IMR-90 (cell line): ENCODE data around the gene SMAP1. TPM values are rescaled to one million over a fixed set of nuclear protein-coding genes. Genes with fewer than 3 reads are reported as not detected.
A peak's percentile ranks its signal among the peaks of the same experiment; 100 is the strongest.

Experiments used
- ATAC-seq: fragments of 200-7000 bp; cut with Tn5 transposase; 2 replicates; pipeline ENCODE4 v1.9.1; 2020; ENCODE audit warnings: low read depth, mild to moderate bottlenecking, moderate library complexity
- BruUV-seq: library from RNA; stranded (reverse); fragments of 400-500 nt; replicated peaks from 2 replicates; lab custom pipeline; 2021; lab: Mats Ljungman, UMichigan
- CTCF ChIA-PET: fragments of 300-600 bp; formaldehyde crosslinking; extraction: SDS; loops from one replicate; lab custom pipeline; 2021; ENCODE audit warnings: antibody characterized with exemption; lab: Yijun Ruan, JAX
- POLR2A ChIA-PET: fragments of 300-600 bp; sonication (Branson Sonifier 250); formaldehyde crosslinking; loops from one replicate; lab custom pipeline; 2022; ENCODE audit warnings: antibody characterized with exemption; ENCODE audit not compliant: unreplicated experiment; lab: Charles Lee
- DNase-seq: peaks from one replicate; pipeline ENCODE4 v3.0.0; 2013
- H2AFZ ChIP-seq: replicated peaks from 2 replicates; pipeline ENCODE3; 2013; ENCODE audit warnings: low read length, mild to moderate bottlenecking; ENCODE audit not compliant: poor library complexity
- H2AK5ac ChIP-seq: 2 replicates; pipeline ENCODE4 v1.6.1; 2013; ENCODE audit warnings: low read depth, low read length, inconsistent platforms
- H2AK9ac ChIP-seq: replicated peaks from 2 replicates; pipeline ENCODE3; 2013; ENCODE audit warnings: mild to moderate bottlenecking, low read depth, low read length, moderate library complexity; ENCODE audit not compliant: poor library complexity
- H2BK120ac ChIP-seq: 2 replicates; pipeline ENCODE4 v1.6.1; 2013; ENCODE audit warnings: low read depth, low read length, inconsistent platforms
- H2BK15ac ChIP-seq: 3 replicates; pipeline ENCODE4 v1.6.1; 2013; ENCODE audit warnings: low read depth, low read length, inconsistent platforms
- H2BK20ac ChIP-seq: 2 replicates; pipeline ENCODE4 v1.6.1; 2013; ENCODE audit warnings: low read depth, mild to moderate bottlenecking, inconsistent platforms, low read length, moderate library complexity
- H2BK5ac ChIP-seq: 2 replicates; pipeline ENCODE4 v1.6.1; 2013; ENCODE audit warnings: mild to moderate bottlenecking, low read depth, low read length, inconsistent platforms; ENCODE audit not compliant: poor library complexity, severe bottlenecking
- H3K14ac ChIP-seq: replicated peaks from 2 replicates; pipeline ENCODE4 v1.6.1; 2013; ENCODE audit warnings: low read depth, low read length, inconsistent platforms
- H3K18ac ChIP-seq: 2 replicates; pipeline ENCODE4 v1.6.1; 2013; ENCODE audit warnings: low read depth, low read length, control low read depth
- H3K23ac ChIP-seq: 2 replicates; pipeline ENCODE4 v1.6.1; 2013; ENCODE audit warnings: low read depth, low read length, inconsistent platforms
- H3K27ac ChIP-seq: 2 replicates; pipeline ENCODE4 v1.5.1; 2013; ENCODE audit warnings: mild to moderate bottlenecking, control low read depth, low read length; ENCODE audit not compliant: insufficient read depth
- H3K27me3 ChIP-seq: 2 replicates; pipeline ENCODE4 v1.6.1; 2013; ENCODE audit warnings: low read length; ENCODE audit not compliant: control insufficient read depth, insufficient read depth
- H3K36me3 ChIP-seq: 2 replicates; pipeline ENCODE4 v1.6.1; 2013; ENCODE audit warnings: low read length, mixed read lengths; ENCODE audit not compliant: control insufficient read depth, insufficient read depth
- H3K4ac ChIP-seq: 2 replicates; pipeline ENCODE4 v1.6.1; 2013; ENCODE audit warnings: low read depth, low read length, inconsistent platforms
- H3K4me1 ChIP-seq: 2 replicates; pipeline ENCODE4 v1.6.1; 2013; ENCODE audit warnings: low read length, mixed read lengths; ENCODE audit not compliant: control insufficient read depth, insufficient read depth
- H3K4me2 ChIP-seq: 2 replicates; pipeline ENCODE4 v1.6.1; 2013; ENCODE audit warnings: low read depth, mild to moderate bottlenecking, control low read depth, low read length, moderate library complexity
- H3K4me3 ChIP-seq: 2 replicates; pipeline ENCODE4 v1.5.1; 2013; ENCODE audit warnings: low read depth, mild to moderate bottlenecking, control low read depth, low read length, moderate library complexity; ENCODE audit not compliant: insufficient read depth
- H3K56ac ChIP-seq: 2 replicates; pipeline ENCODE4 v1.6.1; 2013; ENCODE audit warnings: low read length, inconsistent platforms; ENCODE audit not compliant: insufficient read depth; ENCODE audit errors: extremely low read depth
- H3K79me1 ChIP-seq, 2 experiments: 2 replicates each; pipeline ENCODE4 v1.6.1; 2013; ENCODE audit warnings: low read length in 2 of 2, inconsistent platforms in 1 of 2, low read depth in 1 of 2
- H3K9ac ChIP-seq: 2 replicates; pipeline ENCODE4 v1.6.1; 2013; ENCODE audit warnings: low read depth, low read length, control low read depth
- H3K9me1 ChIP-seq: 2 replicates; pipeline ENCODE4 v1.6.1; 2013; ENCODE audit warnings: low read length, inconsistent platforms; ENCODE audit not compliant: insufficient read depth
- H3K9me3 ChIP-seq: 2 replicates; pipeline ENCODE4 v1.6.1; 2013; ENCODE audit warnings: low read length; ENCODE audit not compliant: control insufficient read depth, insufficient read depth
- H4K20me1 ChIP-seq: 2 replicates; pipeline ENCODE4 v1.6.1; 2013; ENCODE audit warnings: low read length, inconsistent platforms; ENCODE audit not compliant: insufficient read depth
- H4K5ac ChIP-seq: 2 replicates; pipeline ENCODE4 v1.6.1; 2013; ENCODE audit warnings: mild to moderate bottlenecking, low read depth, low read length, control low read depth
- H4K8ac ChIP-seq, 2 experiments: 2 replicates each; pipeline ENCODE4 v1.6.1; 2013; ENCODE audit warnings: low read depth in 2 of 2, low read length in 2 of 2, control low read depth in 1 of 2, inconsistent platforms in 1 of 2
- H4K91ac ChIP-seq: 2 replicates; pipeline ENCODE4 v1.6.1; 2013; ENCODE audit warnings: low read depth, low read length, inconsistent platforms; ENCODE audit not compliant: insufficient read depth
- BHLHE40 ChIP-seq: fragments of 150-350 bp; IDR thresholded peaks from 2 replicates; pipeline ENCODE4 v1.6.1; 2016; ENCODE audit warnings: mild to moderate bottlenecking, low read depth, low read length
- CEBPB ChIP-seq: IDR thresholded peaks from 2 replicates; pipeline ENCODE4 v1.6.1; 2012; ENCODE audit warnings: low read depth, low read length, improper control_type of control experiment
- CHD1 ChIP-seq: IDR thresholded peaks from 2 replicates; pipeline ENCODE4 v1.6.1; 2012; ENCODE audit warnings: low read depth, low read length, improper control_type of control experiment
- FOS ChIP-seq: fragments of 150-350 bp; IDR thresholded peaks from 2 replicates; pipeline ENCODE4 v1.6.1; 2016; ENCODE audit warnings: low read depth, low read length
- MAFK ChIP-seq: IDR thresholded peaks from 2 replicates; pipeline ENCODE4 v1.6.1; 2012; ENCODE audit warnings: low read depth, low read length, improper control_type of control experiment
- MAZ ChIP-seq: IDR thresholded peaks from 2 replicates; pipeline ENCODE4 v1.6.1; 2012; ENCODE audit warnings: low read depth, mild to moderate bottlenecking, low read length, improper control_type of control experiment, moderate library complexity, borderline replicate concordance
- MXI1 ChIP-seq: IDR thresholded peaks from 2 replicates; pipeline ENCODE4 v1.6.1; 2012; ENCODE audit warnings: low read depth, mild to moderate bottlenecking, low read length, moderate library complexity, borderline replicate concordance
- NFE2L2 ChIP-seq: fragments of 150-350 bp; IDR thresholded peaks from 2 replicates; pipeline ENCODE4 v1.6.1; 2016; ENCODE audit warnings: low read depth, mild to moderate bottlenecking, low read length
- POLR2A ChIP-seq: IDR thresholded peaks from 2 replicates; pipeline ENCODE4 v1.6.1; 2012; ENCODE audit warnings: mild to moderate bottlenecking, low read depth, low read length
- RAD21 ChIP-seq: IDR thresholded peaks from 2 replicates; pipeline ENCODE4 v1.6.1; 2012; ENCODE audit warnings: low read length, improper control_type of control experiment
- RCOR1 ChIP-seq: IDR thresholded peaks from 2 replicates; pipeline ENCODE4 v1.6.1; 2012; ENCODE audit warnings: mild to moderate bottlenecking, low read length, improper control_type of control experiment; ENCODE audit not compliant: insufficient replicate concordance
- RFX5 ChIP-seq: IDR thresholded peaks from 2 replicates; pipeline ENCODE4 v1.8.0; 2012; ENCODE audit warnings: low read depth, mild to moderate bottlenecking, low read length, moderate library complexity
- SMC3 ChIP-seq: fragments of 150-350 bp; IDR thresholded peaks from 2 replicates; pipeline ENCODE4 v1.6.1; 2016; ENCODE audit warnings: low read depth, mild to moderate bottlenecking, antibody characterized with exemption, low read length, moderate library complexity
- WGBS, 2 experiments: methylation state at CpG; one replicate each; pipeline versions ENCODE4 v1.1.5 to v1.1.7; 2013; ENCODE audit warnings: missing lambda C conversion rate in 2 of 2; ENCODE audit not compliant: insufficient read length in 1 of 2; ENCODE audit errors: extremely low coverage in 2 of 2; 5-methylcytosine and 5-hydroxymethylcytosine counted together
- dilution Hi-C: fragments of 300-500 bp; cut with HindIII; formaldehyde crosslinking; loops from one replicate; pipeline ENCODE4 v1.14.3; 2018; ENCODE audit warnings: low sequenced_read_pairs; ENCODE audit not compliant: unreplicated experiment
- in situ Hi-C: fragments of 300-500 bp; cut with MboI; formaldehyde crosslinking; loops from 3 replicates; pipeline ENCODE4 v1.14.3; 2019; ENCODE audit warnings: low sequenced_read_pairs, inconsistent platforms, mixed read lengths
- intact Hi-C: fragments of 100-400 bp; cut with micrococcal nuclease; formaldehyde crosslinking; loops from 2 replicates; pipeline ENCODE4 v1.10.0; 2022
- polyA plus RNA-seq, 3 experiments: library from polyadenylated mRNA; depleted of rRNA; stranded (reverse); fragments of >200 nt; gene quantifications; 2 replicates each; pipeline ENCODE4 v1.2.3, GENCODE V29; 2012; ENCODE audit warnings: low replicate concordance in 1 of 3
- total RNA-seq: library from RNA; depleted of rRNA; stranded (reverse); fragments of >200 nt; gene quantifications from 2 replicates; pipeline ENCODE4 v1.2.3, GENCODE V29; 2012
- TF ChIP-seq, protein P1 (sequence below): fragments of 150-350 bp; IDR thresholded peaks from 2 replicates; pipeline ENCODE4 v1.6.1; 2016; ENCODE audit warnings: low read depth, mild to moderate bottlenecking, low read length, moderate library complexity, borderline replicate concordance
- TF ChIP-seq, protein P2 (sequence below): fragments of 150-350 bp; IDR thresholded peaks from 2 replicates; pipeline ENCODE4 v1.6.1; 2017; ENCODE audit warnings: mild to moderate bottlenecking, antibody characterized with exemption, low read length, low read depth
- TF ChIP-seq, protein P3 (sequence below): conservative IDR thresholded peaks from 2 replicates; pipeline ENCODE4 v1.5.1; 2012; ENCODE audit warnings: mild to moderate bottlenecking, low read depth, low read length, improper control_type of control experiment

Gene SMAP1
- total and polyA plus RNA-seq, 2 of the 4 experiments (the other 2 are of a cell fraction), result 14.8 to 16.7 TPM

DNA sequence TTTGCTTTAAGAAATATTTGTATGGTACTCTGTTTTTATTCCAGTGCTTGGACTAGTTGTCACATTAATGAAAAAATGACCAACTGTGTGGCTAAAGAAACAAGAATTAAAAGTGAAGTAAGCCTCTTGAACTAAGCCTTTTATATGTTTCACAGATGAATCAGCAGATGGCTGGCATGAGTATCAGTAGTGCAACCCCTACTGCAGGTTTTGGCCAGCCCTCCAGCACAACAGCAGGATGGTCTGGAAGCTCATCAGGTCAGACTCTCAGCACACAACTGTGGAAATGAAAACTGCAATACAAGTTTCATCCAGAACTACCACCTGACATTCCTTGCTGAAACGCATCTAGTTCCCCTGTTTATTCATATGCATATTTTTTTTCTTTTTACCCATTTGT is 192.4 kb downstream of the SMAP1 start:
- in situ Hi-C loops (no loop called here), dilution Hi-C loops (no loop called here), intact Hi-C loops (no loop called here)
- Histone ChIP-seq H2BK20ac (no peak overlapping the region), H3K56ac (no peak overlapping the region), H4K8ac (no peak overlapping the region), H3K27ac (no peak overlapping the region), H3K27me3 (no peaks in the 10 kb centered on the region), H2AK9ac (no peak overlapping the region), H3K4me1 (no peaks in the 10 kb centered on the region), H3K36me3 (no peaks in the 10 kb centered on the region), H3K18ac (no peak overlapping the region), H3K4me2 (no peak overlapping the region), H2BK5ac (no peak overlapping the region), H4K20me1 (no peaks in the 10 kb centered on the region), H2AFZ (no peak overlapping the region), H3K79me1 (no peaks in the 10 kb centered on the region), H3K23ac (no peak overlapping the region), H3K4me3 (no peak overlapping the region), H3K14ac (no peak overlapping the region), H3K9ac (no peak overlapping the region), H4K5ac (no peak overlapping the region), H3K4ac (no peak overlapping the region), H3K9me1 (no peaks in the 10 kb centered on the region), H2BK120ac (no peak overlapping the region), H3K9me3 (no peaks in the 10 kb centered on the region), H2AK5ac (no peak overlapping the region), H4K91ac (no peak overlapping the region), H2BK15ac (no peak overlapping the region)
- DNase-seq (peak; percentile 44), ATAC-seq (peak; percentile 54; the same call in 1 of the 2 replicates)
- WGBS, 2 experiments, result no CpG with 5 or more reads among the region's 1 CpG
- ChIA-PET POLR2A (no interaction called here), CTCF (no interaction called here)
- no TSS peak for BruUV-seq
- no peak for TF ChIP-seq CEBPB
- TF ChIP-seq MAZ, result no peak
- TF ChIP-seq, protein P1, sequence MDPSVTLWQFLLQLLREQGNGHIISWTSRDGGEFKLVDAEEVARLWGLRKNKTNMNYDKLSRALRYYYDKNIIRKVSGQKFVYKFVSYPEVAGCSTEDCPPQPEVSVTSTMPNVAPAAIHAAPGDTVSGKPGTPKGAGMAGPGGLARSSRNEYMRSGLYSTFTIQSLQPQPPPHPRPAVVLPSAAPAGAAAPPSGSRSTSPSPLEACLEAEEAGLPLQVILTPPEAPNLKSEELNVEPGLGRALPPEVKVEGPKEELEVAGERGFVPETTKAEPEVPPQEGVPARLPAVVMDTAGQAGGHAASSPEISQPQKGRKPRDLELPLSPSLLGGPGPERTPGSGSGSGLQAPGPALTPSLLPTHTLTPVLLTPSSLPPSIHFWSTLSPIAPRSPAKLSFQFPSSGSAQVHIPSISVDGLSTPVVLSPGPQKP, result no peak
- no peak for TF ChIP-seq SMC3
- TF ChIP-seq CHD1, result no peak
- TF ChIP-seq POLR2A, result no peak
- TF ChIP-seq, protein P2, sequence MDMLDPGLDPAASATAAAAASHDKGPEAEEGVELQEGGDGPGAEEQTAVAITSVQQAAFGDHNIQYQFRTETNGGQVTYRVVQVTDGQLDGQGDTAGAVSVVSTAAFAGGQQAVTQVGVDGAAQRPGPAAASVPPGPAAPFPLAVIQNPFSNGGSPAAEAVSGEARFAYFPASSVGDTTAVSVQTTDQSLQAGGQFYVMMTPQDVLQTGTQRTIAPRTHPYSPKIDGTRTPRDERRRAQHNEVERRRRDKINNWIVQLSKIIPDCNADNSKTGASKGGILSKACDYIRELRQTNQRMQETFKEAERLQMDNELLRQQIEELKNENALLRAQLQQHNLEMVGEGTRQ, result no peak
- no peak for TF ChIP-seq BHLHE40
- no peak for TF ChIP-seq RAD21
- no peak for TF ChIP-seq RFX5
- no peak for TF ChIP-seq NFE2L2
- no peak for TF ChIP-seq MAFK
- TF ChIP-seq RCOR1, result no peak
- no peak for TF ChIP-seq FOS
- TF ChIP-seq, protein P3, sequence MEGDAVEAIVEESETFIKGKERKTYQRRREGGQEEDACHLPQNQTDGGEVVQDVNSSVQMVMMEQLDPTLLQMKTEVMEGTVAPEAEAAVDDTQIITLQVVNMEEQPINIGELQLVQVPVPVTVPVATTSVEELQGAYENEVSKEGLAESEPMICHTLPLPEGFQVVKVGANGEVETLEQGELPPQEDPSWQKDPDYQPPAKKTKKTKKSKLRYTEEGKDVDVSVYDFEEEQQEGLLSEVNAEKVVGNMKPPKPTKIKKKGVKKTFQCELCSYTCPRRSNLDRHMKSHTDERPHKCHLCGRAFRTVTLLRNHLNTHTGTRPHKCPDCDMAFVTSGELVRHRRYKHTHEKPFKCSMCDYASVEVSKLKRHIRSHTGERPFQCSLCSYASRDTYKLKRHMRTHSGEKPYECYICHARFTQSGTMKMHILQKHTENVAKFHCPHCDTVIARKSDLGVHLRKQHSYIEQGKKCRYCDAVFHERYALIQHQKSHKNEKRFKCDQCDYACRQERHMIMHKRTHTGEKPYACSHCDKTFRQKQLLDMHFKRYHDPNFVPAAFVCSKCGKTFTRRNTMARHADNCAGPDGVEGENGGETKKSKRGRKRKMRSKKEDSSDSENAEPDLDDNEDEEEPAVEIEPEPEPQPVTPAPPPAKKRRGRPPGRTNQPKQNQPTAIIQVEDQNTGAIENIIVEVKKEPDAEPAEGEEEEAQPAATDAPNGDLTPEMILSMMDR, result no peak
- TF ChIP-seq MXI1, result no peak
